H1 (cell line): ENCODE measurements around the gene EIF3J.

Experiments used
- CTCF ChIP-seq, 3 experiments: IDR thresholded peaks; 1 replicate in 2 of 3; 2 replicates in 1 of 3; pipeline versions ENCODE4 v1.5.1 to v1.6.1; 2011; ENCODE audit warnings: low read length in 3 of 3, mild to moderate bottlenecking in 3 of 3, inconsistent platforms in 2 of 3, low read depth in 1 of 3, moderate library complexity in 1 of 3; ENCODE audit not compliant: insufficient read depth in 1 of 3; ENCODE audit errors: control extremely low read depth in 1 of 3
- EZH2 ChIP-seq: fragments of 200-600 bp; sonication (generic); IDR thresholded peaks from 2 replicates; pipeline ENCODE4 v1.7.1; 2012; ENCODE audit warnings: low read depth, mild to moderate bottlenecking, moderate library complexity, low read length, inconsistent platforms; ENCODE audit not compliant: severe bottlenecking

- TF ChIP-seq EZH2 (no peak), CTCF (IDR thresholded peaks at IDR 0.05; ENCODE audit: control extremely low read depth in 1 of 3, insufficient read depth in 1 of 3, low read depth in 1 of 3, low read length in 3 of 3) (no peak)
These were observed 54.4 kb downstream of the EIF3J start for GRCh38 chr15:44591326-44591725.
